KMS-11 (cell line): ENCODE measurements around the gene GRID2.
"Not testable (repeated sequence)": the region's sequence is repeated elsewhere in the genome, so short reads cannot be mapped to it uniquely, and the experiment has no call there.

ENCODE experiments used
- H2AFZ ChIP-seq: fragments of 200-600 bp; sonication (generic); 2 replicates; pipeline ENCODE4 v1.6.1; 2016; ENCODE audit warnings: antibody characterized with exemption, mixed run types, low read depth
- H3K27ac ChIP-seq: fragments of 200-600 bp; sonication (generic); 2 replicates; pipeline ENCODE4 v1.6.1; 2016; ENCODE audit warnings: mild to moderate bottlenecking, mixed run types
- H3K27me3 ChIP-seq: fragments of 200-600 bp; sonication (generic); 2 replicates; pipeline ENCODE4 v1.6.1; 2017; ENCODE audit warnings: mild to moderate bottlenecking, low read depth, mixed run types, moderate library complexity; ENCODE audit not compliant: insufficient read depth
- H3K36me3 ChIP-seq: fragments of 200-600 bp; sonication (generic); 2 replicates; pipeline ENCODE4 v1.6.1; 2017; ENCODE audit warnings: mild to moderate bottlenecking, mixed run types; ENCODE audit not compliant: insufficient read depth
- H3K4me1 ChIP-seq: fragments of 200-600 bp; sonication (generic); 2 replicates; pipeline ENCODE4 v1.6.1; 2016; ENCODE audit warnings: mild to moderate bottlenecking, low read depth, mixed run types; ENCODE audit not compliant: poor library complexity, severe bottlenecking
- H3K4me2 ChIP-seq: fragments of 200-600 bp; sonication (generic); 2 replicates; pipeline ENCODE4 v1.7.0; 2016; ENCODE audit warnings: mild to moderate bottlenecking, mixed run types
- H3K4me3 ChIP-seq: fragments of 200-600 bp; sonication (generic); IDR thresholded peaks from 2 replicates; pipeline ENCODE4 v1.6.1; 2017; ENCODE audit warnings: low read depth, low read length, mixed read lengths; ENCODE audit not compliant: insufficient read depth
- H3K79me2 ChIP-seq: fragments of 200-600 bp; sonication (generic); 2 replicates; pipeline ENCODE4 v1.6.1; 2016; ENCODE audit warnings: low read depth, mixed run types; ENCODE audit not compliant: insufficient read depth
- H3K9ac ChIP-seq: fragments of 200-600 bp; sonication (generic); 2 replicates; pipeline ENCODE4 v1.6.1; 2016; ENCODE audit warnings: mild to moderate bottlenecking, mixed run types
- H4K20me1 ChIP-seq: fragments of 200-600 bp; sonication (generic); 2 replicates; pipeline ENCODE4 v1.6.1; 2016; ENCODE audit warnings: mild to moderate bottlenecking, mixed run types; ENCODE audit not compliant: insufficient read depth
- CTCF ChIP-seq: fragments of 200-600 bp; sonication (generic); conservative IDR thresholded peaks from 2 replicates; pipeline ENCODE4 v1.6.1; 2017; ENCODE audit warnings: low read depth, mild to moderate bottlenecking, antibody characterized with exemption, low read length, moderate library complexity, mixed read lengths

The GRID2 gene

GRCh38 chr4:93670434-93670833, 1366.7 kb downstream of the GRID2 start:
- Histone ChIP-seq H3K36me3 (no peaks in the 10 kb centered on the region), H3K9ac (no peak overlapping the region), H3K27me3 (no peaks in the 10 kb centered on the region), H3K4me2 (no peak overlapping the region), H2AFZ (no peak overlapping the region), H3K4me1 (no peaks in the 10 kb centered on the region), H4K20me1 (no peaks in the 10 kb centered on the region), H3K27ac (no peak overlapping the region), H3K79me2 (no peaks in the 10 kb centered on the region), H3K4me3 (no peak overlapping the region)
- no peak for TF ChIP-seq CTCF

GRCh38 chr4:93671093-93671492, 1367.3 kb downstream of the GRID2 start:
- no peak overlapping the region for H2AFZ ChIP-seq
- no peaks in the 10 kb centered on the region for H3K79me2 ChIP-seq
- H4K20me1 ChIP-seq = no peaks in the 10 kb centered on the region
- H3K27me3 ChIP-seq = no peaks in the 10 kb centered on the region
- H3K4me3 ChIP-seq = no peak overlapping the region
- no peaks in the 10 kb centered on the region for H3K36me3 ChIP-seq
- no peak overlapping the region for H3K9ac ChIP-seq
- no peak for TF ChIP-seq CTCF
- no peak overlapping the region for H3K27ac ChIP-seq
- H3K4me2 ChIP-seq = no peak overlapping the region
- H3K4me1 ChIP-seq = no peaks in the 10 kb centered on the region

- H3K4me1 ChIP-seq, H3K9ac ChIP-seq, H3K27ac ChIP-seq, H4K20me1 ChIP-seq, H3K4me3 ChIP-seq, H3K4me2 ChIP-seq, H3K36me3 ChIP-seq, H3K27me3 ChIP-seq, H2AFZ ChIP-seq, H3K79me2 ChIP-seq: not testable (repeated sequence)
Observed at GRCh38 chr4:93676937-93677336, 1373.2 kb downstream of the GRID2 start.

GRCh38 chr4:93684571-93684970, 1380.8 kb downstream of the GRID2 start:
- H4K20me1 ChIP-seq = no peaks in the 10 kb centered on the region
- no peak overlapping the region for H3K27ac ChIP-seq
- no peaks in the 10 kb centered on the region for H3K36me3 ChIP-seq
- no peak for TF ChIP-seq CTCF
- H3K4me3 ChIP-seq = no peak overlapping the region
- H3K4me1 ChIP-seq = no peaks in the 10 kb centered on the region
- H3K27me3 ChIP-seq = no peaks in the 10 kb centered on the region
- no peaks in the 10 kb centered on the region for H3K79me2 ChIP-seq
- no peak overlapping the region for H2AFZ ChIP-seq
- H3K9ac ChIP-seq = no peak overlapping the region
- no peak overlapping the region for H3K4me2 ChIP-seq

- H3K4me2 ChIP-seq = no peak overlapping the region
- H4K20me1 ChIP-seq = no peaks in the 10 kb centered on the region
- no peaks in the 10 kb centered on the region for H3K4me1 ChIP-seq
- no peak overlapping the region for H3K9ac ChIP-seq
- H3K36me3 ChIP-seq = no peaks in the 10 kb centered on the region
- H3K27me3 ChIP-seq = no peaks in the 10 kb centered on the region
- no peak for TF ChIP-seq CTCF
- no peak overlapping the region for H2AFZ ChIP-seq
- no peak overlapping the region for H3K27ac ChIP-seq
- H3K4me3 ChIP-seq = no peak overlapping the region
- no peaks in the 10 kb centered on the region for H3K79me2 ChIP-seq
Observed at GRCh38 chr4:93687304-93687703, 1383.5 kb downstream of the GRID2 start.
